ENCODE results near the gene ZNF365. TPM values are rescaled to one million over a fixed set of nuclear protein-coding genes. Genes with fewer than 3 reads are reported as not detected.

The ZNF365 gene
- total RNA-seq, 1 experiment from 2014 or later = 0.59 TPM

DNA sequence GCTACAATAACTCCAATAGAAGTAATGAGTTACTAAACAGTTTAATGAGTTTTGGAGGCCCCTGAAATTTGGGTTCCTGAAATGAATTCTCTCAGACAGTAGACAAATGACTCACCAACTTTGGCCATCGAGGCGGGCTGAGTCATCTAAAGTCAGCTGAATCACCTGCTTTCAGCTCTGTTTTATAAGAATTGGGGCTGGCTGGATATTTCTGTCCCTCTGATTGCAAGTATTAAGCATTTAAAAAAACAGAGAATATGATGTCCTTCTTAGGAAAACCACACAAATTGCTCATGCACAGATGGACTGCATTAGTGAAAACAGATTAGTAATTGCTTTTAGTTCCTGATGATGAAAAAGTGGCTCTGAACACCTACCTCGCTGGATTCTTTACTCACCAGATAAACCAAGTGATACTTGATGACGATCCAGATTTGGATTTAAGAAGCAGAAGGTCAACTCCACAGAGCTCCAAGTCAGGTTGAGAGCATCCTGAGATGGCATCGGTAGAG, 59.1 kb downstream of the ZNF365 start:
- POLR2A ChIA-PET = no interaction called here
- peaks cover 3% of the 10 kb centered on the region for H3K9me3 Mint-ChIP-seq
- TF ChIP-seq, protein P1, sequence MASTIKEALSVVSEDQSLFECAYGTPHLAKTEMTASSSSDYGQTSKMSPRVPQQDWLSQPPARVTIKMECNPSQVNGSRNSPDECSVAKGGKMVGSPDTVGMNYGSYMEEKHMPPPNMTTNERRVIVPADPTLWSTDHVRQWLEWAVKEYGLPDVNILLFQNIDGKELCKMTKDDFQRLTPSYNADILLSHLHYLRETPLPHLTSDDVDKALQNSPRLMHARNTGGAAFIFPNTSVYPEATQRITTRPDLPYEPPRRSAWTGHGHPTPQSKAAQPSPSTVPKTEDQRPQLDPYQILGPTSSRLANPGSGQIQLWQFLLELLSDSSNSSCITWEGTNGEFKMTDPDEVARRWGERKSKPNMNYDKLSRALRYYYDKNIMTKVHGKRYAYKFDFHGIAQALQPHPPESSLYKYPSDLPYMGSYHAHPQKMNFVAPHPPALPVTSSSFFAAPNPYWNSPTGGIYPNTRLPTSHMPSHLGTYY (CRISPR knock-in tag; IDR thresholded peaks at IDR 0.05) = no peak
- no peak for TF ChIP-seq ZNF396 (CRISPR knock-in tag; IDR thresholded peaks at IDR 0.05; ENCODE audit: borderline replicate concordance)
- TF ChIP-seq NR1H2 (CRISPR knock-in tag; IDR thresholded peaks at IDR 0.05) = no peak
- no peak for TF ChIP-seq MXD4 (CRISPR knock-in tag; IDR thresholded peaks at IDR 0.05; ENCODE audit: borderline replicate concordance)
- no peak for TF ChIP-seq NR3C1 (CRISPR knock-in tag; conservative IDR thresholded peaks at IDR 0.05; ENCODE audit: low read depth)
- TF ChIP-seq, protein P2, sequence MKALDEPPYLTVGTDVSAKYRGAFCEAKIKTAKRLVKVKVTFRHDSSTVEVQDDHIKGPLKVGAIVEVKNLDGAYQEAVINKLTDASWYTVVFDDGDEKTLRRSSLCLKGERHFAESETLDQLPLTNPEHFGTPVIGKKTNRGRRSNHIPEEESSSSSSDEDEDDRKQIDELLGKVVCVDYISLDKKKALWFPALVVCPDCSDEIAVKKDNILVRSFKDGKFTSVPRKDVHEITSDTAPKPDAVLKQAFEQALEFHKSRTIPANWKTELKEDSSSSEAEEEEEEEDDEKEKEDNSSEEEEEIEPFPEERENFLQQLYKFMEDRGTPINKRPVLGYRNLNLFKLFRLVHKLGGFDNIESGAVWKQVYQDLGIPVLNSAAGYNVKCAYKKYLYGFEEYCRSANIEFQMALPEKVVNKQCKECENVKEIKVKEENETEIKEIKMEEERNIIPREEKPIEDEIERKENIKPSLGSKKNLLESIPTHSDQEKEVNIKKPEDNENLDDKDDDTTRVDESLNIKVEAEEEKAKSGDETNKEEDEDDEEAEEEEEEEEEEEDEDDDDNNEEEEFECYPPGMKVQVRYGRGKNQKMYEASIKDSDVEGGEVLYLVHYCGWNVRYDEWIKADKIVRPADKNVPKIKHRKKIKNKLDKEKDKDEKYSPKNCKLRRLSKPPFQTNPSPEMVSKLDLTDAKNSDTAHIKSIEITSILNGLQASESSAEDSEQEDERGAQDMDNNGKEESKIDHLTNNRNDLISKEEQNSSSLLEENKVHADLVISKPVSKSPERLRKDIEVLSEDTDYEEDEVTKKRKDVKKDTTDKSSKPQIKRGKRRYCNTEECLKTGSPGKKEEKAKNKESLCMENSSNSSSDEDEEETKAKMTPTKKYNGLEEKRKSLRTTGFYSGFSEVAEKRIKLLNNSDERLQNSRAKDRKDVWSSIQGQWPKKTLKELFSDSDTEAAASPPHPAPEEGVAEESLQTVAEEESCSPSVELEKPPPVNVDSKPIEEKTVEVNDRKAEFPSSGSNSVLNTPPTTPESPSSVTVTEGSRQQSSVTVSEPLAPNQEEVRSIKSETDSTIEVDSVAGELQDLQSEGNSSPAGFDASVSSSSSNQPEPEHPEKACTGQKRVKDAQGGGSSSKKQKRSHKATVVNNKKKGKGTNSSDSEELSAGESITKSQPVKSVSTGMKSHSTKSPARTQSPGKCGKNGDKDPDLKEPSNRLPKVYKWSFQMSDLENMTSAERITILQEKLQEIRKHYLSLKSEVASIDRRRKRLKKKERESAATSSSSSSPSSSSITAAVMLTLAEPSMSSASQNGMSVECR (CRISPR knock-in tag; IDR thresholded peaks at IDR 0.05; ENCODE audit: borderline replicate concordance) = no peak
- TF ChIP-seq FOXP1 (CRISPR knock-in tag; IDR thresholded peaks at IDR 0.05; ENCODE audit: borderline replicate concordance) = no peak
- TF ChIP-seq, protein P3, sequence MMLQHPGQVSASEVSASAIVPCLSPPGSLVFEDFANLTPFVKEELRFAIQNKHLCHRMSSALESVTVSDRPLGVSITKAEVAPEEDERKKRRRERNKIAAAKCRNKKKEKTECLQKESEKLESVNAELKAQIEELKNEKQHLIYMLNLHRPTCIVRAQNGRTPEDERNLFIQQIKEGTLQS (CRISPR knock-in tag; conservative IDR thresholded peaks at IDR 0.05) = no peak
- TF ChIP-seq TEAD1 (CRISPR knock-in tag; IDR thresholded peaks at IDR 0.05) = no peak
- TF ChIP-seq, protein P4, sequence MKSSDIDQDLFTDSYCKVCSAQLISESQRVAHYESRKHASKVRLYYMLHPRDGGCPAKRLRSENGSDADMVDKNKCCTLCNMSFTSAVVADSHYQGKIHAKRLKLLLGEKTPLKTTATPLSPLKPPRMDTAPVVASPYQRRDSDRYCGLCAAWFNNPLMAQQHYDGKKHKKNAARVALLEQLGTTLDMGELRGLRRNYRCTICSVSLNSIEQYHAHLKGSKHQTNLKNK (CRISPR knock-in tag; IDR thresholded peaks at IDR 0.05) = no peak

DNA sequence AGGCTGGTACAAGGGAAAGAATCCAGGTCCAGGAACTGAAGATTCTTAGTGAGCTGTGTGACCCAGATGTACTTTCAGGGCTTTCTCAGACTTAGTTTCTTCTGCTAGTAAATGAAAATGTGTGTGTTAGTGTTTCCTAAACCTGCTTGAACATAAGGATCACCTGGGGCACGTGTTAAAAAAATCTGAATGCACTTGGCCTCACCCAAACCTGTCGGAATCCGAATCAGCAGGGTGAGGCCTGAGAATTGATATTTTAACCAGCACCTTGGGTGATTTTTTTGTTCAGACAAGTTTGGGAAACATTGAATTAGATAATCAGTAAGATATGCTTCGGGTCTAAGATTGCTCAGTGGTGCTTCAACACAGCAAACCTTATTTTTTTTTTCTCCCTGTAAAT, 59.7 kb downstream of the ZNF365 start:
- Mint-ChIP-seq H3K4me1 (0 out of 2 replicates have a peak, but pooled peaks cover 5% of the 10 kb centered on the region), H3K27me3 (ENCODE audit: low read depth) (peaks cover 19% of the 10 kb centered on the region), H3K27ac (no peak overlapping the region), H3K9me3 (peaks cover under 1% of the 10 kb centered on the region; the same call in 1 of the 2 replicates), H3K4me3 (no peak overlapping the region), H3K36me3 (no peaks in the 10 kb centered on the region)
- TF ChIP-seq, protein P5, sequence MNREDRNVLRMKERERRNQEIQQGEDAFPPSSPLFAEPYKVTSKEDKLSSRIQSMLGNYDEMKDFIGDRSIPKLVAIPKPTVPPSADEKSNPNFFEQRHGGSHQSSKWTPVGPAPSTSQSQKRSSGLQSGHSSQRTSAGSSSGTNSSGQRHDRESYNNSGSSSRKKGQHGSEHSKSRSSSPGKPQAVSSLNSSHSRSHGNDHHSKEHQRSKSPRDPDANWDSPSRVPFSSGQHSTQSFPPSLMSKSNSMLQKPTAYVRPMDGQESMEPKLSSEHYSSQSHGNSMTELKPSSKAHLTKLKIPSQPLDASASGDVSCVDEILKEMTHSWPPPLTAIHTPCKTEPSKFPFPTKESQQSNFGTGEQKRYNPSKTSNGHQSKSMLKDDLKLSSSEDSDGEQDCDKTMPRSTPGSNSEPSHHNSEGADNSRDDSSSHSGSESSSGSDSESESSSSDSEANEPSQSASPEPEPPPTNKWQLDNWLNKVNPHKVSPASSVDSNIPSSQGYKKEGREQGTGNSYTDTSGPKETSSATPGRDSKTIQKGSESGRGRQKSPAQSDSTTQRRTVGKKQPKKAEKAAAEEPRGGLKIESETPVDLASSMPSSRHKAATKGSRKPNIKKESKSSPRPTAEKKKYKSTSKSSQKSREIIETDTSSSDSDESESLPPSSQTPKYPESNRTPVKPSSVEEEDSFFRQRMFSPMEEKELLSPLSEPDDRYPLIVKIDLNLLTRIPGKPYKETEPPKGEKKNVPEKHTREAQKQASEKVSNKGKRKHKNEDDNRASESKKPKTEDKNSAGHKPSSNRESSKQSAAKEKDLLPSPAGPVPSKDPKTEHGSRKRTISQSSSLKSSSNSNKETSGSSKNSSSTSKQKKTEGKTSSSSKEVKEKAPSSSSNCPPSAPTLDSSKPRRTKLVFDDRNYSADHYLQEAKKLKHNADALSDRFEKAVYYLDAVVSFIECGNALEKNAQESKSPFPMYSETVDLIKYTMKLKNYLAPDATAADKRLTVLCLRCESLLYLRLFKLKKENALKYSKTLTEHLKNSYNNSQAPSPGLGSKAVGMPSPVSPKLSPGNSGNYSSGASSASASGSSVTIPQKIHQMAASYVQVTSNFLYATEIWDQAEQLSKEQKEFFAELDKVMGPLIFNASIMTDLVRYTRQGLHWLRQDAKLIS (CRISPR knock-in tag; IDR thresholded peaks at IDR 0.05; ENCODE audit: borderline replicate concordance) = no peak
- no peak for TF ChIP-seq SP1 (CRISPR knock-in tag; conservative IDR thresholded peaks at IDR 0.05)
- no peak for TF ChIP-seq JAZF1 (CRISPR knock-in tag; IDR thresholded peaks at IDR 0.05)
- no peak for TF ChIP-seq ZNF219 (CRISPR knock-in tag; IDR thresholded peaks at IDR 0.05; ENCODE audit: borderline replicate concordance)
- no peak for TF ChIP-seq ATF1 (CRISPR knock-in tag; IDR thresholded peaks at IDR 0.05)
- TF ChIP-seq, protein P2 (CRISPR knock-in tag; IDR thresholded peaks at IDR 0.05; ENCODE audit: borderline replicate concordance) = no peak
- TF ChIP-seq ESRRA (CRISPR knock-in tag; IDR thresholded peaks at IDR 0.05; ENCODE audit: borderline replicate concordance) = no peak
- ATAC-seq (no peak), DNase-seq (ENCODE audit: low spot score) (no peak)
- POLR2A ChIA-PET = no interaction called here
- CTCF ChIA-PET = no interaction called here

More for the DNA sequence above, 59.1 kb downstream of the ZNF365 start:
- no peak for ATAC-seq
- CTCF ChIA-PET = no interaction called here
- no peak for DNase-seq (ENCODE audit: low spot score)
- Mint-ChIP-seq H3K4me1 (0 out of 2 replicates have a peak, but pooled peaks cover 5% of the 10 kb centered on the region), H3K36me3 (no peaks in the 10 kb centered on the region), H3K27me3 (ENCODE audit: low read depth) (peaks cover 26% of the 10 kb centered on the region), H3K4me3 (no peak overlapping the region), H3K27ac (no peak overlapping the region)

Measured in WTC11 (cell line).